Retinal pigment epithelial cell (primary cell): ENCODE results near the gene LCE6A.

Experiments used
- DNase-seq: peaks from one replicate; pipeline ENCODE4 v3.0.0-alpha.2; 2010; ENCODE audit warnings: low read depth
- H3K4me3 ChIP-seq: 2 replicates; pipeline ENCODE4 v1.5.1; 2011; ENCODE audit warnings: mild to moderate bottlenecking, low read length, control low read depth, moderate library complexity
- CTCF ChIP-seq: conservative IDR thresholded peaks from 2 replicates; pipeline ENCODE4 v1.5.1; 2011; ENCODE audit warnings: low read depth, low read length, control low read depth, inconsistent platforms

Gene LCE6A

GRCh38 chr1:152842556-152842955, at the start of gene LCE6A:
Gene LCE6A, plus strand, starts transcription at chr1:152842856. Its CDS starts 665 bp downstream, at chr1:152843521.
- no peak for TF ChIP-seq CTCF
- H3K4me3 ChIP-seq: no peak within 1 kb of the TSS
- no peak for DNase-seq

DNA sequence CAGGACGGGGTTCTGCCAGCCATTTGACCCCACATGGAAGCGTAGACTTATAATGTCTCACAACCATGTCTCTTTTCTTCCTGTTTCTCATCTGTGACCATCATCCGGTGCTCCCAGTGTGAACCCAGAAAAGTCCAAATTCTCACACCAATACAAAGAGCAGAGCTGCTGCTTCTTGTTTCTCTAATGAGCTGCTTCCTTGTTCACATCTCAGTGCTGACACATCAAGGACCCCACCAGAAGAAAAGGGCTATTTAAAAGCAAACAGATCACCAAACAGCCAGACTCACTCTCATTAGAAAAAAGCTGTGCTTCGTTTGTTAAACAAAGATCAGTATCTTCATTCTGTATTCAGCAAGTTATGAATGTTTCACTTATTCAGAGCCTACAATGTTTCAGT, 47.0 kb upstream of the LCE6A start:
- no peak for TF ChIP-seq CTCF
- no peak overlapping the region for H3K4me3 ChIP-seq
- no peak for DNase-seq

- TF ChIP-seq CTCF: no peak
- no peak for DNase-seq
- H3K4me3 ChIP-seq: no peak within 1 kb of the TSS
Measured at GRCh38 chr1:152796421-152796820, 46.2 kb upstream of the LCE6A start, which contains the start of gene LCE1D. Gene LCE1D, plus strand, starts transcription at chr1:152796721. Its CDS starts 1,074 bp downstream, at chr1:152797795.

DNA sequence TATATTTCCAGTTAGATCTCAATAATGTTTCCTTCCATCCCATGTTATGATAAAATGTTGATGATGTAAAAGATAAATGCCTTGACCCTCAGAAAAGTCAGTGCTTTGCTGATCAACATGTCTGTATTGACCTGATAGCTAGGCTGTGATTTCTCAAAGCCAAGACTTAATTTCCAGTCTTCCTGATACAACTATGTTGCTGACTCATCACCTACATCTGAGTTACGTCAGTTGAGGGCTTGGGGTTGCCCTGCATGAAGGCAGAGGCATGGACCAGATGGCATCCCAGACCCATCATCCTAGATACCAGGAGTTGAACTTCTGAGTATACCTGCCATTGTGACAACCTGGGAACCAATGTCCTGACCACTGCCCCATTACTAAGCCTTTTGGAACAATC, 41.3 kb upstream of the LCE6A start:
- H3K4me3 ChIP-seq: no peak overlapping the region
- TF ChIP-seq CTCF: no peak
- no peak for DNase-seq

DNA sequence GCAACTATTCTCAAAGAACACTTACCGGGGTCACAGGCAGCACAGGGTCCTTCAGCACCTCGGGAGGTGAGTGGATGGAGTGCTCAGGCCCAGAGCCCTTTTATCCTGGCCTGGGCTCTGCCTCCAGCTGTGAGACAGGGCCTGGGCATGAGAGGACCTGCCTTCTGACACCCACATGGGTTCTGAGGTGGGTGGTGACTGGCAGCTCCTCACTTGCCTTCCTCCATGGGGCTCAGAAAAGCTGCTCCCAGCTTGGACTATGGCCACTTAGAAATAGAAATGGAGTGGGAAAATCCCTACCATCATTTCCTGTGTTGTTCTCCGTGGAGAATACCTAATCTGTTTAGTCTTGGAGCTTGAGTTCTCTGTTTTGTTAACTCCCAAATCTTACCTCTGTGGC, 36.1 kb upstream of the LCE6A start, which contains the start of gene LCE1C:
LCE1C (minus strand) TSS at position 76 of the 400 bp plus-strand sequence. CDS start 1,173 bp downstream, outside the sequence.
- no peak for TF ChIP-seq CTCF
- no peak for DNase-seq
- no peak within 1 kb of the TSS for H3K4me3 ChIP-seq

DNA sequence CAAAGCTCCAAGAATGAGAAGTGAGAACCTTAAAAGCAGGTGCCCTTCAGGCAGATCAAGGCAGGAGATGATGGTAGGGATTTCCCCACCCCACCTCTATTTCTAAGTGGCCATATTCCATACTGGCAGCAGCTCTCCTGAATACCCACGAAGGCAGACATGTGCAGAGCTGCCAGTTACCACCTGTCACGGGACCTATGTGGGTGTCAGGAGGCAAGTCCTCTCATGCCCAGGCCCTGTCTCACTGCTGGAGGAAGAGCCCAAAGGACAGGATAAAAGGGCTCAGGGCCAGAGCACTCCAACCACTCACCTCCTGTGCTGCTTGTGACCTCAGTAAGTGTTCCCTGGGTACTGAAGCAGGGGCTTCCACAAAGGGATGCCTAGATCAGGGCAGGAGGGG, 31.6 kb upstream of the LCE6A start:
- H3K4me3 ChIP-seq: no peak overlapping the region
- no peak for DNase-seq
- no peak for TF ChIP-seq CTCF

DNA sequence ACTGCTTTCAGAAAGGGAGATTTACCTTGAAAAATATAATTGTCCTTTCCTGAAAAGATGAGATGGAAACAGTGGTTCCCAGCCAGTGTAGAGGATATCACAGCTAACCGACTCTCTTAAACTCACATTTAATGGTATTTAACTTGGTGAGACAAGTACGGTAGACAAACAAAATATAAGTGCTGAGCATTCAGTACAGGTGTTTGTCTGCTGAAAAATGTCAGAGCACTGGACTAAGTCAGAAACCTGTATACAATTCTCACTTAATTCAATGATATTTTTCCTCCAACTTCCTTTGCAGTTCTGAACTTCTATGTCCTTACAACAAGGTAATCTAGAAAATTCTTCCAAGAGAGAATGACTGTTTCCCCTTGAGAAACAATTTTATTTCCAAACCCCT, 31.0 kb upstream of the LCE6A start, which contains the start of gene LCE1B:
LCE1B (plus strand) TSS at position 301 of the 400 bp plus-strand sequence. CDS start 476 bp downstream, outside the sequence.
- TF ChIP-seq CTCF: no peak
- no peak for DNase-seq
- no peak within 1 kb of the TSS for H3K4me3 ChIP-seq
